SK-N-SH (cell line): ENCODE data around the gene SMAD7. TPM values are rescaled to one million over a fixed set of nuclear protein-coding genes. Genes with fewer than 3 reads are reported as not detected.

ENCODE experiments used
- CTCF ChIA-PET: fragments of 300-600, 350-600 bp; formaldehyde crosslinking; extraction: SDS; loops from one replicate; lab custom pipeline; 2021; lab: Yijun Ruan, JAX
- POLR2A ChIA-PET: fragments of 350-600 bp; sonication (Branson Sonifier 250); formaldehyde crosslinking; extraction: SDS; loops from one replicate; lab custom pipeline; 2020; ENCODE audit warnings: antibody characterized with exemption, inconsistent platforms; lab: Yijun Ruan, JAX
- DNase-seq: peaks from one replicate; pipeline ENCODE4 v3.0.0; 2012
- H2AFZ ChIP-seq: fragments of 200-600 bp; sonication (generic); 2 replicates; pipeline ENCODE4 v1.8.1; 2016; ENCODE audit warnings: antibody characterized with exemption, mild to moderate bottlenecking, low read depth
- H3F3A ChIP-seq: fragments of 200-600 bp; sonication (generic); replicated peaks from 2 replicates; pipeline ENCODE3; 2016; ENCODE audit warnings: antibody characterized with exemption, mild to moderate bottlenecking; ENCODE audit not compliant: insufficient read depth
- H3K27ac ChIP-seq, 2 experiments: fragments of 200-500 bp in 1 of 2; fragments of 200-600 bp in 1 of 2; sonication (Bioruptor generic) in 1 of 2; sonication (generic), shearing (Covaris generic) in 1 of 2; 2 replicates each; pipeline versions ENCODE4 v1.5.1 to v1.6.1; 2014 to 2016; ENCODE audit warnings: low read depth in 2 of 2, inconsistent platforms in 1 of 2, low read length in 1 of 2, mild to moderate bottlenecking in 1 of 2, mixed read lengths in 1 of 2
- H3K27me3 ChIP-seq: fragments of 200-600 bp; sonication (generic), shearing (Covaris generic); 2 replicates; pipeline ENCODE4 v1.6.1; 2016; ENCODE audit warnings: mixed run types; ENCODE audit not compliant: insufficient read depth
- H3K36me3 ChIP-seq, 2 experiments: fragments of 200-500 bp in 1 of 2; fragments of 200-600 bp in 1 of 2; sonication (Bioruptor generic) in 1 of 2; sonication (generic) in 1 of 2; replicated peaks in 1 of 2; 2 replicates each; pipeline versions ENCODE3 to v1.5.1; 2014 to 2016; ENCODE audit warnings: low read length in 1 of 2, mild to moderate bottlenecking in 1 of 2; ENCODE audit not compliant: insufficient read depth in 2 of 2, control insufficient read depth in 1 of 2
- H3K4me1 ChIP-seq, 2 experiments: fragments of 200-500 bp in 1 of 2; fragments of 200-600 bp in 1 of 2; sonication (Bioruptor generic) in 1 of 2; sonication (generic), shearing (Covaris generic) in 1 of 2; 2 replicates each; pipeline versions ENCODE4 v1.5.1 to v1.6.1; 2014 to 2016; ENCODE audit warnings: low read depth in 1 of 2, low read length in 1 of 2, mixed run types in 1 of 2; ENCODE audit not compliant: insufficient read depth in 2 of 2, control insufficient read depth in 1 of 2
- H3K4me2 ChIP-seq: fragments of 200-600 bp; sonication (generic), shearing (Covaris generic); 2 replicates; pipeline ENCODE4 v1.6.1; 2017; ENCODE audit warnings: mixed run types
- H3K4me3 ChIP-seq, 2 experiments: fragments of 200-500 bp in 1 of 2; fragments of 200-600 bp in 1 of 2; sonication (Bioruptor generic) in 1 of 2; sonication (generic), shearing (Covaris generic) in 1 of 2; 2 replicates each; pipeline versions ENCODE4 v1.5.1 to v1.8.1; 2014 to 2016; ENCODE audit warnings: low read depth in 2 of 2, inconsistent platforms in 1 of 2, low read length in 1 of 2, mild to moderate bottlenecking in 1 of 2, mixed read lengths in 1 of 2, moderate library complexity in 1 of 2
- H3K79me2 ChIP-seq: fragments of 200-600 bp; sonication (generic); 2 replicates; pipeline ENCODE4 v1.8.1; 2017; ENCODE audit warnings: mild to moderate bottlenecking; ENCODE audit not compliant: insufficient read depth
- H3K9ac ChIP-seq: fragments of 200-600 bp; sonication (generic); 2 replicates; pipeline ENCODE4 v1.6.1; 2017; ENCODE audit warnings: mixed run types
- H3K9me2 ChIP-seq: fragments of 200-600 bp; sonication (generic); 2 replicates; pipeline ENCODE4 v1.6.1; 2017; ENCODE audit warnings: mixed run types
- H3K9me3 ChIP-seq: fragments of 200-600 bp; sonication (generic); 2 replicates; pipeline ENCODE4 v1.6.1; 2017; ENCODE audit warnings: mixed run types, mild to moderate bottlenecking, moderate library complexity
- H4K20me1 ChIP-seq: fragments of 200-600 bp; sonication (generic); 2 replicates; pipeline ENCODE4 v1.6.1; 2017; ENCODE audit warnings: mild to moderate bottlenecking, mixed run types; ENCODE audit not compliant: insufficient read depth
- CHD2 ChIP-seq: fragments of 150-350 bp; IDR thresholded peaks from 2 replicates; pipeline ENCODE4 v1.6.1; 2018; ENCODE audit warnings: low read length; ENCODE audit not compliant: partially characterized antibody
- FOSL2 ChIP-seq: IDR thresholded peaks from 2 replicates; pipeline ENCODE4 v1.4.0; 2012; ENCODE audit warnings: low read depth, mild to moderate bottlenecking, moderate library complexity, borderline replicate concordance
- FOXJ3 ChIP-seq: sonication (generic); formaldehyde crosslinking; IDR thresholded peaks from 2 replicates; pipeline ENCODE4 v1.5.1; 2020; ENCODE audit warnings: mild to moderate bottlenecking, missing genetic modification reagents
- FOXM1 ChIP-seq: IDR thresholded peaks from 2 replicates; pipeline ENCODE4 v1.4.0; 2012; ENCODE audit warnings: low read depth, mild to moderate bottlenecking
- JUND ChIP-seq: IDR thresholded peaks from 2 replicates; pipeline ENCODE4 v1.4.0; 2012
- NRF1 ChIP-seq: IDR thresholded peaks from 2 replicates; pipeline ENCODE4 v1.6.1; 2012; ENCODE audit warnings: low read depth, mild to moderate bottlenecking, low read length
- POLR2AphosphoS5 ChIP-seq: IDR thresholded peaks from 2 replicates; pipeline ENCODE4 v1.6.1; 2012; ENCODE audit warnings: low read depth, low read length
- RXRA ChIP-seq: IDR thresholded peaks from 2 replicates; pipeline ENCODE4 v1.4.0; 2012; ENCODE audit warnings: low read depth, mild to moderate bottlenecking, borderline replicate concordance
- SIN3A ChIP-seq: IDR thresholded peaks from 2 replicates; pipeline ENCODE4 v1.6.1; 2012; ENCODE audit warnings: low read depth, mild to moderate bottlenecking, low read length, moderate library complexity, borderline replicate concordance
- SMC3 ChIP-seq: IDR thresholded peaks from 2 replicates; pipeline ENCODE4 v1.6.1; 2012; ENCODE audit warnings: low read depth, low read length, improper control_type of control experiment
- TAF1 ChIP-seq: IDR thresholded peaks from 2 replicates; pipeline ENCODE4 v1.6.1; 2012; ENCODE audit warnings: low read depth, mild to moderate bottlenecking, low read length, moderate library complexity, borderline replicate concordance
- TCF12 ChIP-seq: IDR thresholded peaks from 2 replicates; pipeline ENCODE4 v1.4.0; 2012
- TEAD4 ChIP-seq: IDR thresholded peaks from 2 replicates; pipeline ENCODE4 v1.4.0; 2012; ENCODE audit warnings: mild to moderate bottlenecking, borderline replicate concordance; ENCODE audit not compliant: insufficient read depth
- WGBS: methylation state at CpG from one replicate; pipeline ENCODE4 v1.1.6; 2017; ENCODE audit warnings: low lambda C conversion rate; 5-methylcytosine and 5-hydroxymethylcytosine counted together
- polyA plus RNA-seq, 3 experiments: library from polyadenylated mRNA; depleted of rRNA; stranded (reverse); fragments of >200 nt; gene quantifications; 2 replicates each; pipeline ENCODE4 v1.2.3, GENCODE V29; 2012
- TF ChIP-seq, protein P1 (sequence below): fragments of 150-350 bp; IDR thresholded peaks from 2 replicates; pipeline ENCODE4 v1.6.1; 2016; ENCODE audit warnings: mild to moderate bottlenecking, low read depth, low read length
- TF ChIP-seq, protein P2 (sequence below): IDR thresholded peaks from 2 replicates; pipeline ENCODE4; 2012
- TF ChIP-seq, protein P3 (sequence below): IDR thresholded peaks from 2 replicates; pipeline ENCODE4 v1.4.0; 2012; ENCODE audit warnings: low read depth
- TF ChIP-seq, protein P4 (sequence below): fragments of 200-600 bp; sonication (generic); IDR thresholded peaks from 2 replicates; pipeline ENCODE4 v1.6.1; 2017; ENCODE audit warnings: antibody characterized with exemption, mild to moderate bottlenecking, moderate library complexity

The SMAD7 gene
- polyA plus RNA-seq, 1 of the 3 experiments (the other 2 are of a cell fraction) = 20.0 TPM

DNA sequence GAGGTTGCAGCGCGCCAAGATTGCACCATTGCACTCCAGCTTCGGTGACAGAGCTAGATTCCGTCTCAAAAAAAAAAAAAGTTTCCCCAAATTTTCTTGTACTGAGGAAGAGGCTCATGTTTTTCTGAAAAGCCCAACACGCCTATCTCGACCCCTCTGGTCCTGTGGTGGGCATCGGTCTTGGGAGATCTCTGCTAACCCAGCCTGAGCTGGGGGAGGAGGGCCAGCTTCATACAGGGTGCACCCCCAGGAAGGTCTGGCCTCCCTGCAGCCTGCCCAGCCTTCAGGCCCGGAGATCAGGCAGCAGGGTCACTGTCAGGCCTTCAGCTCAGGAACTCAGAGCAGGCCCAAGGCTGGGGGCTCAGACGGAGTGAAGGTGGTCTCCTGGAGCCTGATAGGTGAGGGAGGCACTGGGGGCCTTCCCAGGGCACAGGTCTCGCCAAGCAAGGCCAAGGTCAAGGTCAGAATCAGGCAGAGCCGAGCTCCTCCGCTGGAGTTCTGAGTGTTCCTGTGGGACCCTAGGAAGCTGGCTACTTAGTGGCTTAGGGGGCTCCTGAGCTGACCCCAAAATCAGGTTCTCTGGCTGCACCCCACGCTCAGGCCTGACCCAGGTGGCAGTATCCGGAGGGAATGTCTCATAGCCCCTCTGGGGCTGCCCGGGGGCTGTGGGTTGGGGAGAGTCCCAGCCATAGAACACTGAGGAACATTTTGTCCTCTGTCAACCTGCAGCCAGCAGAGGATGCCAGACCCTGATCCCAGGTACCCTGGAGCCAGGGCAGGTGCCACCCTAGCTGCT, 37.9 kb upstream of the SMAD7 start (continued):
- TF ChIP-seq, protein P1, sequence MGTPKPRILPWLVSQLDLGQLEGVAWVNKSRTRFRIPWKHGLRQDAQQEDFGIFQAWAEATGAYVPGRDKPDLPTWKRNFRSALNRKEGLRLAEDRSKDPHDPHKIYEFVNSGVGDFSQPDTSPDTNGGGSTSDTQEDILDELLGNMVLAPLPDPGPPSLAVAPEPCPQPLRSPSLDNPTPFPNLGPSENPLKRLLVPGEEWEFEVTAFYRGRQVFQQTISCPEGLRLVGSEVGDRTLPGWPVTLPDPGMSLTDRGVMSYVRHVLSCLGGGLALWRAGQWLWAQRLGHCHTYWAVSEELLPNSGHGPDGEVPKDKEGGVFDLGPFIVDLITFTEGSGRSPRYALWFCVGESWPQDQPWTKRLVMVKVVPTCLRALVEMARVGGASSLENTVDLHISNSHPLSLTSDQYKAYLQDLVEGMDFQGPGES = no peak
- TF ChIP-seq TAF1 (no peak), JUND (no peak), NRF1 (no peak), SIN3A (no peak)

DNA sequence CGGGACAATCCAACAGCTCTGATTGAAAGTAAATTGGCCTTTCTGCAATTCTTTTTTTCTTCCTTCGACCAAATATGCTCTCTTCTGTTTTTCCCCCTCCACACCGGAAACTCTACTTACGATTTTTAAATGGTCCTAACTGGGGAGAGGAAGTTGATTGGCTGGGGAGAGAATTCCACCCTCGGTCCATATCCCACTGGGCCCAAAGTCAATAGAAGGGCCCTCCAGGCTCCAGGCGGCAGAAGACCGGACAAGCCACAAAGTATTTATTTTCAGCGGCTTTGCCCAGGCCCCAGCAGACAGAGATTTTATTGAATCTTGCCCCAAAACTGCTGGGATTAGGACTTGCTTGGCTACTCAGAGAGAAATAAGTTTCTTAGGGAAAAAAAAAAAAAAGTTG, 37.1 kb upstream of the SMAD7 start:
- H2AFZ ChIP-seq = no peak overlapping the region
- ChIA-PET CTCF (interaction anchor here (1.3 to 1.5 kb wide), 2 partner anchors 9 to 36 kb away, joined by 5 read pairs; no protein-coding TSS in a partner anchor), POLR2A (no interaction called here)
- H4K20me1 ChIP-seq = no peaks in the 10 kb centered on the region
- no peaks in the 10 kb centered on the region for H3K9me3 ChIP-seq
- 82% methylated on average over 8 of the region's 8 CpGs for WGBS
- no peaks in the 10 kb centered on the region for H3K27me3 ChIP-seq
- H3K36me3 ChIP-seq = no peaks in the 10 kb centered on the region
- peaks cover 11% of the 10 kb centered on the region for H3F3A ChIP-seq
- no peak overlapping the region for H3K4me2 ChIP-seq
- peaks cover 10 to 17% of the 10 kb centered on the region in 2 experiments; a peak in 3 of 4 replicates for H3K4me1 ChIP-seq
- no peak overlapping the region for H3K27ac ChIP-seq
- H3K4me3 ChIP-seq = no peak overlapping the region
- no peaks in the 10 kb centered on the region for H3K9me2 ChIP-seq
- H3K9ac ChIP-seq = no peak overlapping the region
- TF ChIP-seq FOSL2 (no peak), CHD2 (no peak), TCF12 (no peak)
- TF ChIP-seq, protein P2, sequence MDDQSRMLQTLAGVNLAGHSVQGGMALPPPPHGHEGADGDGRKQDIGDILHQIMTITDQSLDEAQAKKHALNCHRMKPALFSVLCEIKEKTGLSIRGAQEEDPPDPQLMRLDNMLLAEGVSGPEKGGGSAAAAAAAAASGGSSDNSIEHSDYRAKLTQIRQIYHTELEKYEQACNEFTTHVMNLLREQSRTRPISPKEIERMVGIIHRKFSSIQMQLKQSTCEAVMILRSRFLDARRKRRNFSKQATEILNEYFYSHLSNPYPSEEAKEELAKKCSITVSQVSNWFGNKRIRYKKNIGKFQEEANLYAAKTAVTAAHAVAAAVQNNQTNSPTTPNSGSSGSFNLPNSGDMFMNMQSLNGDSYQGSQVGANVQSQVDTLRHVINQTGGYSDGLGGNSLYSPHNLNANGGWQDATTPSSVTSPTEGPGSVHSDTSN = no peak
- TF ChIP-seq, all 33 proteins: peak for 0
- H3K79me2 ChIP-seq = no peaks in the 10 kb centered on the region
- DNase-seq = no peak

DNA sequence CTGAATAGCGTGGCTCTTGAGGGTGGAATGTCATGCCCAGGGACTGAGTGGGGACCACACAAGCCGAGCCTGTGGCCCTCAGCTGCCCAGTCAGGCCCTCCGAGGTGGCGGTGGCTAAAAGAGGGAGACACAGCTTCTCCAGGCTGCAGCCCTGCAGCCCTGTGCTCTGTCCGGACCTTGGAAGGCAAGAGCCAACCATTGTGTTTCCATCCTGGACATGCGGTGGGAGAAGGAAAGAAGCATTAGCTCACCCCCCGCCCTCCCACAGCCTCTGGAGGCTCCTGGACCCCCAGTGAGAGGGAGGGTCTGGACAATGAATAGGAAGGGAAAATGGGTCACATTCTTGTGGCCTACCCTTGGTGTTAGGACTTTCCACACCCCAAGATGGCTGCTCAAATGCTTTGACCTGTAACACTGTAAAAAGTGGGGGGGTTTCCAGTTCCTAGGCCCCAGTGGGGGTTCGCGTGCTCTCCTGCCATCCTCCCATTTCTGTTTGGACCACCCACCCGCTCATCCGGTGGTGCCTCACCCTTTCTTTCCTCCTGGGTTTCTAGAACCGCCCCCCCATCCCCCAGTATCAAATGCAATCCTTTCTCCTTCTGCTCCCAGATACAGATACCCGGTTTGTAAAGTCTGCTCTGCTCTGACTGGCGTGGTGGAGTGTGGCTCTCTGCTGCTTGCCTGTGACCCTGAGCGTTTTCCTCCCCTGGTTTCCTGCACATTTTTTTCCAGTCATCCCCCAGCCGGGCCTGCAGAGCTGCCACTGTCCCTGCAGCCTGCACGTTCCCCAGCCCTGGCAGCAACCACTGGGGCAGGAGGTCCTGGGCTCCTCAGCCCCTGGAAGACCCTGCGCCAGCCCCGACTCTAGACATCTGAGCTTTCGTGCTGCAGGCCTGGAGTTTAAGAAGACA, 36.3 kb upstream of the SMAD7 start:
- no peak overlapping the region for H2AFZ ChIP-seq
- no peaks in the 10 kb centered on the region for H3K36me3 ChIP-seq
- no peaks in the 10 kb centered on the region for H3K79me2 ChIP-seq
- H3K4me1 ChIP-seq = peaks cover 10 to 21% of the 10 kb centered on the region in 2 experiments; a peak in 3 of 4 replicates
- DNase-seq = no peak
- no peaks in the 10 kb centered on the region for H3K9me2 ChIP-seq
- ChIA-PET CTCF (interaction anchor here (1.0 to 1.5 kb wide), 3 partner anchors 10 to 210 kb away, joined by 3 to 5 read pairs (median 4); no protein-coding TSS in a partner anchor), POLR2A (no interaction called here)
- H4K20me1 ChIP-seq = no peaks in the 10 kb centered on the region
- no peak overlapping the region for H3K4me2 ChIP-seq
- no peak overlapping the region for H3K9ac ChIP-seq
- no peaks in the 10 kb centered on the region for H3K9me3 ChIP-seq
- no peak overlapping the region for H3K27ac ChIP-seq
- H3K4me3 ChIP-seq = no peak overlapping the region
- no peaks in the 10 kb centered on the region for H3K27me3 ChIP-seq
- 86% methylated on average over 13 of the region's 20 CpGs for WGBS
- H3F3A ChIP-seq = peaks cover 11% of the 10 kb centered on the region
- TF ChIP-seq FOXJ3 (CRISPR knock-in tag) (no peak), FOXM1 (no peak), FOSL2 (no peak), POLR2AphosphoS5 (no peak), RXRA (no peak), SMC3 (no peak), SIN3A (no peak), TEAD4 (no peak)
- TF ChIP-seq, protein P3, sequence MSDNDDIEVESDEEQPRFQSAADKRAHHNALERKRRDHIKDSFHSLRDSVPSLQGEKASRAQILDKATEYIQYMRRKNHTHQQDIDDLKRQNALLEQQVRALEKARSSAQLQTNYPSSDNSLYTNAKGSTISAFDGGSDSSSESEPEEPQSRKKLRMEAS = no peak
- TF ChIP-seq, protein P1 = no peak
- TF ChIP-seq, protein P4, sequence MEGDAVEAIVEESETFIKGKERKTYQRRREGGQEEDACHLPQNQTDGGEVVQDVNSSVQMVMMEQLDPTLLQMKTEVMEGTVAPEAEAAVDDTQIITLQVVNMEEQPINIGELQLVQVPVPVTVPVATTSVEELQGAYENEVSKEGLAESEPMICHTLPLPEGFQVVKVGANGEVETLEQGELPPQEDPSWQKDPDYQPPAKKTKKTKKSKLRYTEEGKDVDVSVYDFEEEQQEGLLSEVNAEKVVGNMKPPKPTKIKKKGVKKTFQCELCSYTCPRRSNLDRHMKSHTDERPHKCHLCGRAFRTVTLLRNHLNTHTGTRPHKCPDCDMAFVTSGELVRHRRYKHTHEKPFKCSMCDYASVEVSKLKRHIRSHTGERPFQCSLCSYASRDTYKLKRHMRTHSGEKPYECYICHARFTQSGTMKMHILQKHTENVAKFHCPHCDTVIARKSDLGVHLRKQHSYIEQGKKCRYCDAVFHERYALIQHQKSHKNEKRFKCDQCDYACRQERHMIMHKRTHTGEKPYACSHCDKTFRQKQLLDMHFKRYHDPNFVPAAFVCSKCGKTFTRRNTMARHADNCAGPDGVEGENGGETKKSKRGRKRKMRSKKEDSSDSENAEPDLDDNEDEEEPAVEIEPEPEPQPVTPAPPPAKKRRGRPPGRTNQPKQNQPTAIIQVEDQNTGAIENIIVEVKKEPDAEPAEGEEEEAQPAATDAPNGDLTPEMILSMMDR = no peak
